Activated CD4-positive, alpha-beta memory T cell treated with anti-CD3 and anti-CD28 coated beads, Interleukin-2, amount 10 ng/mL, durations not matched to agents 7 days and 5 days (primary cell): ENCODE data around the gene RGS7. TPM values are rescaled to one million over a fixed set of nuclear protein-coding genes. Genes with fewer than 3 reads are reported as not detected.
"Not testable (repeated sequence)": the region's sequence is repeated elsewhere in the genome, so short reads cannot be mapped to it uniquely, and the experiment has no call there.

Source experiments
- CTCF ChIA-PET: fragments of 350-600 bp; sonication (Branson Sonifier 250); formaldehyde crosslinking; loops from one replicate; lab custom pipeline; 2021; ENCODE audit warnings: antibody characterized with exemption, inconsistent platforms; lab: Charles Lee
- POLR2A ChIA-PET: fragments of 350-600 bp; sonication (Branson Sonifier 250); formaldehyde crosslinking; loops from one replicate; lab custom pipeline; 2021; ENCODE audit warnings: antibody characterized with exemption; lab: Charles Lee
- DNase-seq: peaks from one replicate; pipeline ENCODE4 v3.0.0-alpha.2; 2020
- H3K27ac Mint-ChIP-seq: one replicate; pipeline ENCODE4 v1.8.0; 2021; ENCODE audit warnings: mild to moderate bottlenecking, mixed read lengths
- H3K27me3 Mint-ChIP-seq: one replicate; pipeline ENCODE4 v1.8.0; 2021; ENCODE audit warnings: mixed read lengths
- H3K36me3 Mint-ChIP-seq: one replicate; pipeline ENCODE4 v1.8.0; 2021; ENCODE audit warnings: low read depth, mixed read lengths
- H3K4me1 Mint-ChIP-seq: one replicate; pipeline ENCODE4 v1.8.0; 2021; ENCODE audit warnings: mixed read lengths
- H3K4me3 Mint-ChIP-seq: one replicate; pipeline ENCODE4 v1.8.0; 2021; ENCODE audit warnings: mild to moderate bottlenecking, mixed read lengths
- H3K9me3 Mint-ChIP-seq: one replicate; pipeline ENCODE4 v1.8.0; 2021; ENCODE audit warnings: mixed read lengths
- total RNA-seq, 2 experiments: library from RNA; stranded (reverse); gene quantifications; one replicate each; pipeline ENCODE4 v1.2.3, GENCODE V29; 2021

Gene RGS7
- total RNA-seq, 2 experiments from 2014 or later: not detected

DNA sequence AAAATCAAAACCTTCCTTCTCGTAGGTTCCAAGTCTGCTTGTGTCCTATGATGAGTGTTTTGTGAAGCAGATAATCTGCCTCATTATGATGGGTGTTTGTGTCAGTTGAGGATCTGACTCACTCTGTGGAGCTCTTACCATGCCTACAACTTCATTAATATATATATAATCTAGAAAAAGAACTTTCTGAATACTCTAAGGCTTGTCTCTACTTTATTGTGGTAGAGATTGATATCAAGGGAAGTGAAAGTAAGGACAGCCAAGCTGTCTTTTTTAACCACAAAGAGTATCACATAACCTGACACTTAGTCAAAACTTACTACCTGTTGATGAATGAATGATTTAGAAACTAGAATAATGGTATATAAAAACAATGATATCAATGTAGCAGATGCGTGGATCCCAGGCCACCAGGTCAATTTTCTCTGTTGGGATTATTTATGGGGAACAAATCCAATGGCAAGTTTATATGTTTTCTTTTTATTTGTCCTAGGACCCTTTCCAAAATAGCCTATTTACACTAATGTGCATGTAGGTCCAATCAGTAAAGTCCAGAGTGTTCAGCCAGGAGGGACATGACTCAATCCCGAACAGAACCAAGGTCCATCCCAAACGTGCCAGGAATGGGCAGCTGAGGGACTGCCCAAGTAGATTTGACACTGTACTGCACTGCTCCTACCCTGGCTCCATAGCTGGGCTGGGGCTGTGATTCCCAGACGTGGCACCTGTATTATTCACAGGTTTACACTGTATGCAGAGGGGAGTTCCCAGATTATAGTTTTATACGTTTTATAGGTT is 562.8 kb downstream of the RGS7 start:
- ChIA-PET POLR2A (no interaction called here), CTCF (no interaction called here)
- no peak for DNase-seq
- H3K4me1 Mint-ChIP-seq: peaks cover 1% of the 10 kb centered on the region
- no peak overlapping the region for H3K27ac Mint-ChIP-seq
- no peaks in the 10 kb centered on the region for H3K27me3 Mint-ChIP-seq
- H3K36me3 Mint-ChIP-seq: no peaks in the 10 kb centered on the region
- no peak overlapping the region for H3K4me3 Mint-ChIP-seq
- no peaks in the 10 kb centered on the region for H3K9me3 Mint-ChIP-seq

DNA sequence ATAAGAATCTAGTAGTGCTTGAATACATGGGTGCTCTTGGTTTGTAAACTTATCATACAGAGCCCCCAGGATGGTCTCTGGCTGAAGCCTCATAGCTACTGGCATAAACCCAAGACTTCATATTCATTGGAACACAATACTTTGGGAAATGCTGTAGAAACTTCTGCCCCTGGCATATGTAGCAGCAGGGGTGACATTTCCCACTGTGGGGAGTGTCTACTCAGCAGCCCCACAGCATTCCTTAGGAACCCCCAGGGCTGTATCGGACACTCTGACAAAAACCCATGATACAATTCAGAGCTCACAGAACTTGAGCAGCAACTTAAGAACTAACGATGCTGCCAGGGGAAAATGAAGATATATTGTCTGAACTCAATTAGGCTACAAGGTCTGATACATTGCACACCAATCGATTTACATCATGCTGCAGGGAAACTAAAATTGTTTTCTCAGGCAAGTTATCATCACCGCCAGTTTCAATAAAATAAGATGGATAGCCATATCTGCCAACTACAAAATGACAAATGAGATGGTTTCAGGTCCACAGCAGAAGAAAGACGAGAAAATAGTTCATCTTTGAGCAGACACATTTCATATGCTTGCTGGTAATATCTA is 564.0 kb downstream of the RGS7 start:
- no peak overlapping the region for H3K4me3 Mint-ChIP-seq
- no peak overlapping the region for H3K27ac Mint-ChIP-seq
- ChIA-PET CTCF (no interaction called here), POLR2A (no interaction called here)
- no peaks in the 10 kb centered on the region for H3K9me3 Mint-ChIP-seq
- H3K36me3 Mint-ChIP-seq: no peaks in the 10 kb centered on the region
- peaks cover 3% of the 10 kb centered on the region for H3K27me3 Mint-ChIP-seq
- peaks cover 1% of the 10 kb centered on the region for H3K4me1 Mint-ChIP-seq
- DNase-seq: no peak

- Mint-ChIP-seq H3K36me3 (no peaks in the 10 kb centered on the region), H3K27me3 (peaks cover 3% of the 10 kb centered on the region), H3K4me3 (no peak overlapping the region), H3K27ac (no peak overlapping the region), H3K4me1 (no peaks in the 10 kb centered on the region), H3K9me3 (no peaks in the 10 kb centered on the region)
- CTCF ChIA-PET: no interaction called here
- POLR2A ChIA-PET: no interaction called here
- no peak for DNase-seq
Observed at GRCh38 chr1:240790856-240791255, 566.1 kb downstream of the RGS7 start.

DNA sequence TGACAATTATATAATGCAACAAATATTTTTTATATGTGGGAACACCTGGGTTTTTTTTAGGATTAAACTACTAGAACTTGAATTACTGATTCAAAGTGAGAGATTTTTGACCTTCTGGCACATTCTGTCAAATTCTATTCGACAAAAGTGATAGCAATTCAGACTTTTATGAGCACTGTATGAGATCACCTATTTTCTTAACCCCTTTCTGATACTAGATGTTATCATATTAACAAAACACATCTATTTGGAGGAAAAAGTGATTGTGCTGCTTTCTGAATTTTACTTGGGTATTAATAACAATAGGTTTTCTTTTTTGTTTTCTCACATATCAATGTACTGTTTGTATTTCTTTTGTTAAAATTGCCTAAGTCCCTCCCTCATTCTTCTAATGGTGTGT is 570.1 kb downstream of the RGS7 start:
- CTCF ChIA-PET: no interaction called here
- Mint-ChIP-seq H3K9me3 (no peaks in the 10 kb centered on the region), H3K4me1 (no peaks in the 10 kb centered on the region), H3K36me3 (no peaks in the 10 kb centered on the region), H3K27ac (no peak overlapping the region), H3K4me3 (no peak overlapping the region), H3K27me3 (peaks cover 3% of the 10 kb centered on the region)
- POLR2A ChIA-PET: no interaction called here
- DNase-seq: no peak

DNA sequence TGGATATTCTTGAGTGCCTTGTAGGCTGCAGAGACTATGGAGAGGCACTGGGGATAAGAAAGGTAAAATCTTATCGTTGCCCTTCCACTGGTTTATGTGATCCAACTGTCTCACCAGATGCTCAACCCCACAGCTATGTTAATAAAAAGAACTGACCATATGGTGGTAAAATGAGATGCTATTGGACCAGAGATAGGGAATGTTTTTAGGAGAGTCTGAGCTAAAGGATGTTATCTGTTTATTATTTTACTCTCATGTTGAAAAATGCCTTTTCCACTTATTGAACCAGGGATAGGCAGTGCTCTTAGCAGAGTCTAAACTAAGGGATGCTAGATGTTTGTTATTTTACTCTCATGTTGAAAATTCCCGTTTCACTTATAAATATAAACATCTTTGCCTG is 572.2 kb downstream of the RGS7 start:
- ChIA-PET POLR2A (no interaction called here), CTCF (no interaction called here)
- Mint-ChIP-seq H3K4me1 (no peaks in the 10 kb centered on the region), H3K9me3 (no peaks in the 10 kb centered on the region), H3K27ac (no peak overlapping the region), H3K4me3 (no peak overlapping the region), H3K27me3 (peaks cover 3% of the 10 kb centered on the region), H3K36me3 (no peaks in the 10 kb centered on the region)
- DNase-seq: no peak

DNA sequence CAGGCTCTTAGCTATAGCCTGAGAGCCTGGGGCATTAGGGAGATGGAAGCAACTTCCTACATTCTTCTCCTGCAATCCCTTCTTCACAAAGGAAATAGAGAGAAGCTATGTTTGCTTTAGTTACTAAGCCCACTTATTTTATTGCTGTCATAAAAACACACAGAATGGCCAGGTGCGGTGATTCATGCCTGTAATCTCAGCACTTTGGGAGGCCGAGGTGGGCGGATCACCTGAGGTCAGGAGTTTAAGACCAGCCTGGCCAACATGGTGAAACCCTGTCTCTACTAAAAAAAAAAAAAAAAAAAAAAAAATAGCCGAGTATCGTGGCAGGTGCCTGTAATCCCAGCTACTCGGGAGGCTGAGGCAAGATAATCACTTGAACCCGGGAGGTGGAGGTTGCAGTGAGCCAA is 573.3 kb downstream of the RGS7 start:
- H3K36me3 Mint-ChIP-seq, POLR2A ChIA-PET, H3K9me3 Mint-ChIP-seq, H3K27me3 Mint-ChIP-seq, H3K27ac Mint-ChIP-seq, CTCF ChIA-PET, H3K4me1 Mint-ChIP-seq, H3K4me3 Mint-ChIP-seq, DNase-seq: not testable (repeated sequence)

DNA sequence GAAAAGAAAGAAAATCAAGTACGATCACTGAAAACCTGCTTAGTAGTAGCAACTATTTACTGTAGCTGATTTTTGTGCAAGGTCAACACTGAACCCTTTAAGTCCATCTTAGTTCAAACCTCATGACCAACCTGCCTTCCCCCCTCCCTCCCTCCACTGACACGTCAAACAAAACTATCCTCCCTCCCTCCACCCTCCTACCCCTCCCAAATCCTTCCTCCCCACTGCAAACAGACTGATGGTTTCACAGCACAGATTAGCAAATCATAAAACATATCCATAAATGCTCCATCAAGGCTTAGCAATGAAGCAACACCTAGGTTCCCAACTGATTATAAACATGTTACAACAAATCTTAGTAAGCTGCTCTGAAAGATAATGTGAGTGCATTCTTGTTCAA is 580.8 kb downstream of the RGS7 start:
- H3K4me1 Mint-ChIP-seq: no peaks in the 10 kb centered on the region
- POLR2A ChIA-PET: no interaction called here
- H3K9me3 Mint-ChIP-seq: no peaks in the 10 kb centered on the region
- H3K27me3 Mint-ChIP-seq: no peaks in the 10 kb centered on the region
- no peak overlapping the region for H3K4me3 Mint-ChIP-seq
- no peak overlapping the region for H3K27ac Mint-ChIP-seq
- CTCF ChIA-PET: no interaction called here
- DNase-seq: no peak
- H3K36me3 Mint-ChIP-seq: no peaks in the 10 kb centered on the region

DNA sequence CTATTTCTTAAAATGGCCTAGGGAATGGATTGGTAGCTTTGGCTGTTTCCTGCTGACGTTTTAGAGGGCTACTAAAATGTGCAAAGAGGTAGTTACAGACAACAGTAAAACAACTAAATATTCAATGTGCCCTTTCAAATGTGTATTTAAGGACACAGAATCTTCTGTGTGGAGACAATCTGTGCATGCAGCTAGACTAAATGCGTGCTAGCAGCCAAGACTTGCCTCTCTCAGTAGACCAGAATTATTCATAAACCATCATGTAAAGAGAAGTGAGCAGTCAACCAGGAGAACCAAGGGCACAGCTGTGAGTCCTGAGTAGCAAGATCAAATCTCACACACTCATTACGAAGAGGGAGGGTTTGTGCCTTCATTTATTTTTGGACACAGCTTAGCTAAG is 584.9 kb downstream of the RGS7 start:
- ChIA-PET CTCF (no interaction called here), POLR2A (no interaction called here)
- H3K4me1 Mint-ChIP-seq: no peaks in the 10 kb centered on the region
- DNase-seq: no peak
- no peak overlapping the region for H3K4me3 Mint-ChIP-seq
- H3K36me3 Mint-ChIP-seq: no peaks in the 10 kb centered on the region
- no peak overlapping the region for H3K27ac Mint-ChIP-seq
- H3K9me3 Mint-ChIP-seq: no peaks in the 10 kb centered on the region
- no peaks in the 10 kb centered on the region for H3K27me3 Mint-ChIP-seq

DNA sequence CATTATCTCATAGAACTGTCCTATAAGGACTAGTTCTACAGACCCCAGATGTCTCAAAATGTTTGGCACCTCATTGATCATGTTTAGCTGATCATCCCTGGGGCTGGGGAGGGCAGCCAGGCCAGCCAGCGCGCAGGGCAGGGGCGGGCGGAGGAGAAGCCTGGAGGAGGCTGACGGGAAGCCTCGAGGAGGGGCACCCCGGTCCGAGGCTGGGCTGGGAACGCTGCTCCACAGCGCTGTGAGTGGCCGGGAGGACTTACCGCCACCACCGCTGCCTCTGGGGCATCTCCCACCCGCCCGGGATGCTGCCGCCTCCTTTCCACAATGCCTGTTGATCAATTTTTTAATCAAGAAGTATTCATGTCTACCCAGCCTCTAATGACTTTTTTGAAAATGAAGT is 585.6 kb downstream of the RGS7 start:
- Mint-ChIP-seq H3K9me3 (no peaks in the 10 kb centered on the region), H3K4me3 (no peak overlapping the region), H3K36me3 (no peaks in the 10 kb centered on the region), H3K27me3 (no peaks in the 10 kb centered on the region), H3K27ac (no peak overlapping the region), H3K4me1 (no peaks in the 10 kb centered on the region)
- POLR2A ChIA-PET: no interaction called here
- CTCF ChIA-PET: no interaction called here
- DNase-seq: no peak

- H3K4me1 Mint-ChIP-seq: no peaks in the 10 kb centered on the region
- no peaks in the 10 kb centered on the region for H3K36me3 Mint-ChIP-seq
- no peaks in the 10 kb centered on the region for H3K27me3 Mint-ChIP-seq
- DNase-seq: no peak
- no peak overlapping the region for H3K27ac Mint-ChIP-seq
- POLR2A ChIA-PET: no interaction called here
- no peaks in the 10 kb centered on the region for H3K9me3 Mint-ChIP-seq
- no peak overlapping the region for H3K4me3 Mint-ChIP-seq
- CTCF ChIA-PET: no interaction called here
Observed at GRCh38 chr1:240768979-240769378, 588.0 kb downstream of the RGS7 start.

- H3K36me3 Mint-ChIP-seq: no peaks in the 10 kb centered on the region
- DNase-seq: no peak
- H3K4me1 Mint-ChIP-seq: no peaks in the 10 kb centered on the region
- CTCF ChIA-PET: no interaction called here
- no peak overlapping the region for H3K27ac Mint-ChIP-seq
- H3K9me3 Mint-ChIP-seq: no peaks in the 10 kb centered on the region
- no peaks in the 10 kb centered on the region for H3K27me3 Mint-ChIP-seq
- no peak overlapping the region for H3K4me3 Mint-ChIP-seq
- POLR2A ChIA-PET: no interaction called here
Observed at GRCh38 chr1:240766831-240767230, 590.2 kb downstream of the RGS7 start.

- ChIA-PET POLR2A (no interaction called here), CTCF (no interaction called here)
- no peak overlapping the region for H3K4me3 Mint-ChIP-seq
- H3K27me3 Mint-ChIP-seq: no peaks in the 10 kb centered on the region
- H3K36me3 Mint-ChIP-seq: no peaks in the 10 kb centered on the region
- no peak overlapping the region for H3K27ac Mint-ChIP-seq
- H3K4me1 Mint-ChIP-seq: no peaks in the 10 kb centered on the region
- H3K9me3 Mint-ChIP-seq: no peaks in the 10 kb centered on the region
- no peak for DNase-seq
Observed at GRCh38 chr1:240765732-240766363, 591.2 kb downstream of the RGS7 start.

- Mint-ChIP-seq H3K36me3 (no peaks in the 10 kb centered on the region), H3K4me3 (no peak overlapping the region), H3K4me1 (no peaks in the 10 kb centered on the region), H3K27ac (no peak overlapping the region), H3K9me3 (no peaks in the 10 kb centered on the region), H3K27me3 (no peaks in the 10 kb centered on the region)
- ChIA-PET POLR2A (no interaction called here), CTCF (no interaction called here)
- DNase-seq: no peak
Observed at GRCh38 chr1:240763771-240764170, 593.2 kb downstream of the RGS7 start.

DNA sequence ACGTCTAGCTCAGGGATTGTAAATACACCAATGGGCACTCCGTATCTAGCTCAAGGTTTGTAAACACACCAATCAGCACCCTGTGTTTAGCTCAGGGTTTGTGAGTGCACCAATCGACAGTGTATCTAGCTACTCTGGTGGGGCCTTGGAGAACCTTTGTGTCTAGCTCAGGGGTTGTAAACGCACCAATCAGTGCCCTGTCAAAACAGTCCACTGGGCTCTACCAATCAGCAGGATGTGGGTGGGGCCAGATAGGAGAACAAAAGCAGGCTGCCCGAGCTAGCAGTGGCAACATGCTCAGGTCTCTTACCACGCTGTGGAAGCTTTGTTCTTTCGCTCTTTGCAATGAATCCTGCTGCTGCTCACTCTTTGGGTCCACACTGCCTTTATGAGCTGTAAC is 593.9 kb downstream of the RGS7 start:
- H3K9me3 Mint-ChIP-seq, H3K4me3 Mint-ChIP-seq, H3K36me3 Mint-ChIP-seq, POLR2A ChIA-PET, H3K27me3 Mint-ChIP-seq, CTCF ChIA-PET, H3K4me1 Mint-ChIP-seq, H3K27ac Mint-ChIP-seq, DNase-seq: not testable (repeated sequence)
